ENCODE results near the gene TMEM259. TPM values are rescaled to one million over a fixed set of nuclear protein-coding genes. Genes with fewer than 3 reads are reported as not detected.

TMEM259 gene
- total RNA-seq, 4 donors from 2014 or later: 101 to 182 (median 146) TPM

DNA sequence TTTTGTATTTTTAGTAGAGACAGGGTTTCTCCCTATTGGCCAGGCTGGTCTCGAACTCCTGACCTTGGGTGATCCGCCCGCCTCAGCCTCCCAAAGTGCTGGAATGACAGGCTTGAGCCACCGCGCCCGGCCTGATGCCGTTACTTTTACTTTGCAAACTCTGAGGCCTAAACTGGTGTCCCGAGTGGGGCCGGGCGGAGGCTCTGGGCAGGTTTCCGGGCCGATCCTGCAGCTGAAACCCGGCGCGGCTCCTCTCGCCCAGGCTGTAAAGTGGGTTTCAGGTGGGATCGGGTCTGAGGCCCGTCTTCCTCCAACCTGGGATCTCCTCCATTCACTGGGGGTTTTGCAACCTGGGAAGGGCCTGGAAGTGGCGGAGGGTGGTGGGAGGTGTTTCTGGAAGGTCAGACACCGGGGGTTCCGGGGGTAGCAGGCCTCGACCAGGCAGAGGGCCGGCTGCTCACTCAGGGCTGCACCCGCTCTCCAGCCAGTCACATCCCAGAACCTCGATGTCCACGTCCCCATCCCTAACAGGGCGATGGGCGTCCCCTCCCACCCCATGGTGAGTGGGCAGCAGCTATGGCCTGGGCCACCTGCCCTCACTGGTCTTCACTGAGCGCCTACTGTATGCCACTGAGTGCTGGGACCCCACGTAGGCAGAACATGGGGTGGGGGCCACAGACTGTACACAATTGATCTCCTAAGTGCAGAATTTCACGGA, 58.1 kb downstream of the TMEM259 start:
- peaks cover 0 to 8% (median 0%) of the 10 kb centered on the region in 3 donors for H3K4me1 ChIP-seq
- H3K4me3 ChIP-seq: no peak overlapping the region
- WGBS, 2 donors: 84 to 97% methylated on average over 7 to 8 of the region's 31 CpGs
- TF ChIP-seq POLR2A (IDR thresholded peaks at IDR 0.05): no peak
- TF ChIP-seq, protein P1, sequence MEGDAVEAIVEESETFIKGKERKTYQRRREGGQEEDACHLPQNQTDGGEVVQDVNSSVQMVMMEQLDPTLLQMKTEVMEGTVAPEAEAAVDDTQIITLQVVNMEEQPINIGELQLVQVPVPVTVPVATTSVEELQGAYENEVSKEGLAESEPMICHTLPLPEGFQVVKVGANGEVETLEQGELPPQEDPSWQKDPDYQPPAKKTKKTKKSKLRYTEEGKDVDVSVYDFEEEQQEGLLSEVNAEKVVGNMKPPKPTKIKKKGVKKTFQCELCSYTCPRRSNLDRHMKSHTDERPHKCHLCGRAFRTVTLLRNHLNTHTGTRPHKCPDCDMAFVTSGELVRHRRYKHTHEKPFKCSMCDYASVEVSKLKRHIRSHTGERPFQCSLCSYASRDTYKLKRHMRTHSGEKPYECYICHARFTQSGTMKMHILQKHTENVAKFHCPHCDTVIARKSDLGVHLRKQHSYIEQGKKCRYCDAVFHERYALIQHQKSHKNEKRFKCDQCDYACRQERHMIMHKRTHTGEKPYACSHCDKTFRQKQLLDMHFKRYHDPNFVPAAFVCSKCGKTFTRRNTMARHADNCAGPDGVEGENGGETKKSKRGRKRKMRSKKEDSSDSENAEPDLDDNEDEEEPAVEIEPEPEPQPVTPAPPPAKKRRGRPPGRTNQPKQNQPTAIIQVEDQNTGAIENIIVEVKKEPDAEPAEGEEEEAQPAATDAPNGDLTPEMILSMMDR (IDR thresholded peaks at IDR 0.05): no peak
- no peak overlapping the region for H3K27ac ChIP-seq
- DNase-seq: no peak
- H3K9me3 ChIP-seq: no peaks in the 10 kb centered on the region
- no peaks in the 10 kb centered on the region for H3K27me3 ChIP-seq
- intact Hi-C loops (cut with DNase I): no loop called here
- H3K36me3 ChIP-seq: peaks cover 4 to 49% (median 6%) of the 10 kb centered on the region in 3 donors

DNA sequence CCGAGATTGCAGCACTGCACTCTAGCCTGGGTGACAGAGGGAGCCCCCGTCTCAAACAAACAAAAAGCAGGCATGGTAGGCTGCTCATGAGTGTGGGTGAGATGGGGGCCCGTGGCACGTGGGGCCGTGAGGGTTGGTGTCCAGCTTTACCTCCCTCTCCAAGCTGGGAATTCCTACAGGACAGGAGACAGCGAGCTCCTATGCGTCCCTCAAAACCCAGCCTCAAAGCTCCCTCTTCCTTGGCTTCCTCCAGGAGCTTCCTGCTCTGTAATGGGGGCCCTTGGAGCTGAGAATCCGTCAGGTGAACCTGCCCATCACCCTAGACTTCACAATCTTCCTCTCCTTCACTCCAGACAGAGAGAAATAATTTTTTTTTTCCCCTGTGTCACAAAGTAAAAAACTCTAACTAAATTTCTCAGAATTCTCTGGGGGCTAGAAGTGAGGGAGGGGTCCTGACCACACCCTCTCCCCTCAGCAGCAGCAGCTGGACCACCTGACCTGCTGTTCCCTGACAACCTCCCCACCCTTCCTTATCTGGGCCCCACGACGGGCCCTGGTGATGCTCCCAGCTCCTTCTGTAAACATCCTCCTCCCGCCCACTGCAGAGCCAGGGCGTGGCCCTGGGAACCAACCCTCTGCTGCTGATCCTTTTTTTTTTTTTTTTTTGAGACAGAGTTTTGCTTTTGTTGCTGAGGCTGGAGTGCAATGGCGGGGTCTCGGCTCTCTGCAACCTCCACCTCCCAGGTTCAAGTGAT, 58.9 kb downstream of the TMEM259 start:
- 59 to 71% methylated on average over 13 of the region's 14 CpGs for WGBS, 2 donors
- no peak overlapping the region for H3K27ac ChIP-seq
- no peak for TF ChIP-seq POLR2A (IDR thresholded peaks at IDR 0.05)
- TF ChIP-seq, protein P1 (IDR thresholded peaks at IDR 0.05): no peak
- peaks cover 0 to 10% (median 0%) of the 10 kb centered on the region in 3 donors for H3K4me1 ChIP-seq
- intact Hi-C loops (cut with DNase I): no loop called here
- H3K9me3 ChIP-seq: no peaks in the 10 kb centered on the region
- no peak for DNase-seq
- H3K27me3 ChIP-seq: no peaks in the 10 kb centered on the region
- H3K4me3 ChIP-seq: no peak overlapping the region
- peaks cover 4 to 43% (median 6%) of the 10 kb centered on the region in 3 donors for H3K36me3 ChIP-seq

DNA sequence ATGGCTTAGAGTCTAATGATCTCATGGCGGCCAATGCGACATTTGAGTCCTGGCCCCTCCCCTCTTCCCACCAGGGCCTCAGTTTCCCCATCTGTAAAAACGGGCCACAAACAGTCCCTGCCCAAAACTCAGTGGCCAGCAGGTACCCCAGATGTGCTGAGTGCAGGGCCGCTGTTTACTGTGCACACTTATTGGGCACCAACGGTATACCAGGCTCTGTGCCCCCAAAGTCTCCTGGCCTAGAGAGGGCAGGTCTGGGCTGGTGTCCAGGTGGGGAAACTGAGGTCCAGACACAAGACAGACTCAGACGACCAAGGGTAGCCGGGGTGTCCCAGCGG, 60.4 kb downstream of the TMEM259 start:
- intact Hi-C loops (cut with DNase I): no loop called here
- Histone ChIP-seq H3K27me3 (no peaks in the 10 kb centered on the region), H3K4me3 (no peak overlapping the region), H3K36me3 (peaks cover 4 to 30% (median 6%) of the 10 kb centered on the region in 3 donors), H3K9me3 (no peaks in the 10 kb centered on the region), H3K27ac (no peak overlapping the region), H3K4me1 (peaks cover 0 to 16% (median 0%) of the 10 kb centered on the region in 3 donors)
- no peak for DNase-seq
- WGBS, 2 donors: 63% methylated on average over 4 of the region's 8 CpGs; no CpG with 5 or more reads in 1 of the 2 donors
- TF ChIP-seq, protein P1 (IDR thresholded peaks at IDR 0.05): no peak
- no peak for TF ChIP-seq POLR2A (IDR thresholded peaks at IDR 0.05)

DNA sequence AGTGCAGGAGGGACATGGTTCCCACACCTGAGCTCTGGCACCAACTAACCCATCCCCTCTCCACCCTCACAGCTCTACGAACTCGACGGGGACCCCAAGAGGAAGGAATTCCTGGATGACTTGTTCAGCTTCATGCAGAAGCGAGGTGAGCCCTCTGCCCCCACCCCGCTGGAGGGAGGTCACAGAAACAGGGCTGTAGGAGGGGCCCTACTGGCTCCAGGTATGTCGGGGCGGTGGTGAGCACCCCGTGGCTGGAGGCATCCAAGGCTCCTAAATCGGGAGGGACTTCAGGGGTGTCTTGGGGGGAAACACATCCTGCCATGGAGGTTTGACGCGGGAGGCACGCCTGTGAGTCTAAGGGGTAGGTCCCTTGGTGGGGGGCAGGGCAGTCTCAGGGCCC, 60.9 kb downstream of the TMEM259 start:
- Histone ChIP-seq H3K9me3 (no peaks in the 10 kb centered on the region), H3K27ac (no peak overlapping the region), H3K36me3 (peaks cover under 1 to 24% (median 6%) of the 10 kb centered on the region in 3 donors), H3K4me1 (peaks cover 0 to 16% (median 0%) of the 10 kb centered on the region in 3 donors), H3K27me3 (no peaks in the 10 kb centered on the region), H3K4me3 (no peak overlapping the region)
- no peak for TF ChIP-seq POLR2A (IDR thresholded peaks at IDR 0.05)
- TF ChIP-seq, protein P1 (IDR thresholded peaks at IDR 0.05): no peak
- 65% methylated on average over 4 to 11 of the region's 12 CpGs for WGBS, 2 donors
- intact Hi-C loops (cut with DNase I): no loop called here
- DNase-seq: no peak

Small RNA genes lying within 50 kb of the gene (small RNA-seq; reads per million reads assigned to genes)
- gene RNU6-2: 0 to 0.30 (median 0.23) reads per million in 4 donors

Other genes with a start within 250 kb of the TMEM259 start
- gene PTBP1, start 223.7 kb downstream of the TMEM259 start, total RNA-seq: 100 to 1,000 TPM; 139 to 167 (median 156) TPM
- not detected for gene PLPPR3, start 199.2 kb downstream of the TMEM259 start, total RNA-seq
- gene AZU1, start 193.3 kb downstream of the TMEM259 start, total RNA-seq: not detected
- gene PRTN3, start 180.1 kb downstream of the TMEM259 start, total RNA-seq: not detected
- gene ELANE, start 168.8 kb downstream of the TMEM259 start, total RNA-seq: under 1 TPM in 1 of 4 donors, not detected in 3; 0.95 TPM
- 100 to 1,000 TPM in 2 of 4 donors, 10 to 100 TPM in 2; 52.2 to 883 (median 129) TPM for gene CFD, start 161.5 kb downstream of the TMEM259 start, total RNA-seq
- 10 to 100 TPM; 23.7 to 64.9 (median 32.5) TPM for gene MED16, start 127.9 kb downstream of the TMEM259 start, total RNA-seq
- not detected for gene RNU6-9, start 127.6 kb downstream of the TMEM259 start, total RNA-seq
- gene R3HDM4, start 107.9 kb downstream of the TMEM259 start, total RNA-seq: 10 to 100 TPM; 42.9 to 83.7 (median 62.4) TPM
- gene KISS1R, start 103.8 kb downstream of the TMEM259 start, total RNA-seq: under 1 TPM in 1 of 4 donors, not detected in 3; 0.45 TPM
- gene ARID3A, start 95.1 kb downstream of the TMEM259 start, total RNA-seq: 1 to 10 TPM; 3.0 to 6.6 (median 4.7) TPM
- gene WDR18, start 36.8 kb downstream of the TMEM259 start, total RNA-seq: 10 to 100 TPM; 28.2 to 70.1 (median 53.0) TPM
- gene GRIN3B, start 20.7 kb downstream of the TMEM259 start, total RNA-seq: not detected
- not detected for gene RNU6-2, start 399 bp upstream of the TMEM259 start, total RNA-seq
- gene CNN2, start 5.5 kb upstream of the TMEM259 start, total RNA-seq: 100 to 1,000 TPM in 2 of 4 donors, 10 to 100 TPM in 2; 79.0 to 125 (median 105) TPM
- 10 to 100 TPM; 12.6 to 24.4 (median 18.7) TPM for gene ABCA7, start 19.0 kb upstream of the TMEM259 start, total RNA-seq
- gene ARHGAP45, start 46.0 kb upstream of the TMEM259 start, total RNA-seq: 10 to 100 TPM in 3 of 4 donors, 1 to 10 TPM in 1; 8.2 to 39.3 (median 12.5) TPM
- gene POLR2E, start 74.3 kb upstream of the TMEM259 start, total RNA-seq: 100 to 1,000 TPM; 113 to 198 (median 166) TPM
- gene GPX4, start 82.9 kb upstream of the TMEM259 start, total RNA-seq: 100 to 1,000 TPM; 108 to 405 (median 244) TPM
- gene SBNO2, start 153.1 kb upstream of the TMEM259 start, total RNA-seq: 10 to 100 TPM; 31.3 to 84.3 (median 68.3) TPM
- 10 to 100 TPM; 59.3 to 68.5 (median 61.6) TPM for gene STK11, start 184.7 kb upstream of the TMEM259 start, total RNA-seq
- gene CBARP, start 216.9 kb upstream of the TMEM259 start, total RNA-seq: 1 to 10 TPM in 3 of 4 donors, under 1 TPM in 1; 0.38 to 1.6 (median 1.2) TPM
- 100 to 1,000 TPM in 3 of 4 donors, 10 to 100 TPM in 1; 83.4 to 171 (median 132) TPM for gene ATP5F1D, start 220.6 kb upstream of the TMEM259 start, total RNA-seq
- 10 to 100 TPM; 12.4 to 65.0 (median 40.4) TPM for gene MIDN, start 227.5 kb upstream of the TMEM259 start, total RNA-seq
- gene CIRBP, start 248.2 kb upstream of the TMEM259 start, total RNA-seq: 100 to 1,000 TPM; 116 to 415 (median 238) TPM

Measured in esophagus squamous epithelium (tissue), 5 donors.